Measurements from ENCODE around the gene C5orf46. TPM values are rescaled to one million over a fixed set of nuclear protein-coding genes. Genes with fewer than 3 reads are reported as not detected.

The C5orf46 gene
- total and polyA plus RNA-seq, 2 donors (not counting 1 experiment from before 2014, with no cell fraction given) = not detected

- intact Hi-C loops (cut with micrococcal nuclease) = no loop called here
- Mint-ChIP-seq H3K27ac (no peak overlapping the region), H3K9me3 (ENCODE audit: insufficient read depth) (no peaks in the 10 kb centered on the region), H3K27me3 (peaks cover 3% of the 10 kb centered on the region), H3K4me1 (no peaks in the 10 kb centered on the region), H3K4me3 (no peak overlapping the region)
- POLR2A ChIA-PET = no interaction called here
- H3K27me3 ChIP-seq (replicated peaks in 1 of 4; ENCODE audit: control extremely low read depth in 1 of 4, control insufficient read depth in 3 of 4, insufficient read depth in 4 of 4, low read length in 3 of 4) = no peaks in the 10 kb centered on the region
- CTCF ChIA-PET = no interaction called here
- H3K79me2 ChIP-seq (ENCODE audit: control insufficient read depth, insufficient read depth, low read length) = no peaks in the 10 kb centered on the region
- no peaks in the 10 kb centered on the region for H4K20me1 ChIP-seq (ENCODE audit: control insufficient read depth, insufficient read depth, low read length, poor library complexity, severe bottlenecking)
- no CpG with 5 or more reads among the region's 1 CpG for WGBS (ENCODE audit: insufficient coverage)
- no peak for ATAC-seq (ENCODE audit: low read depth)
- no peak overlapping the region for H3K9ac ChIP-seq (ENCODE audit: low read length)
- H3K4me1 ChIP-seq (ENCODE audit: control insufficient read depth in 2 of 2, insufficient read depth in 2 of 2, low read length in 2 of 2) = no peaks in the 10 kb centered on the region
- H2AFZ ChIP-seq (ENCODE audit: insufficient read depth, low read depth, low read length, poor library complexity, severe bottlenecking) = no peak overlapping the region
- no peak overlapping the region for H3K4me2 ChIP-seq (replicated peaks; ENCODE audit: low read depth, low read length, poor library complexity, severe bottlenecking)
- TF ChIP-seq, protein P1, sequence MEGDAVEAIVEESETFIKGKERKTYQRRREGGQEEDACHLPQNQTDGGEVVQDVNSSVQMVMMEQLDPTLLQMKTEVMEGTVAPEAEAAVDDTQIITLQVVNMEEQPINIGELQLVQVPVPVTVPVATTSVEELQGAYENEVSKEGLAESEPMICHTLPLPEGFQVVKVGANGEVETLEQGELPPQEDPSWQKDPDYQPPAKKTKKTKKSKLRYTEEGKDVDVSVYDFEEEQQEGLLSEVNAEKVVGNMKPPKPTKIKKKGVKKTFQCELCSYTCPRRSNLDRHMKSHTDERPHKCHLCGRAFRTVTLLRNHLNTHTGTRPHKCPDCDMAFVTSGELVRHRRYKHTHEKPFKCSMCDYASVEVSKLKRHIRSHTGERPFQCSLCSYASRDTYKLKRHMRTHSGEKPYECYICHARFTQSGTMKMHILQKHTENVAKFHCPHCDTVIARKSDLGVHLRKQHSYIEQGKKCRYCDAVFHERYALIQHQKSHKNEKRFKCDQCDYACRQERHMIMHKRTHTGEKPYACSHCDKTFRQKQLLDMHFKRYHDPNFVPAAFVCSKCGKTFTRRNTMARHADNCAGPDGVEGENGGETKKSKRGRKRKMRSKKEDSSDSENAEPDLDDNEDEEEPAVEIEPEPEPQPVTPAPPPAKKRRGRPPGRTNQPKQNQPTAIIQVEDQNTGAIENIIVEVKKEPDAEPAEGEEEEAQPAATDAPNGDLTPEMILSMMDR (IDR thresholded peaks at IDR 0.05) = no peak
- TF ChIP-seq EZH2 (IDR thresholded peaks at IDR 0.05; ENCODE audit: borderline replicate concordance, insufficient read depth, low read depth, low read length, poor library complexity, severe bottlenecking) = no peak
- no peak overlapping the region for H3K27ac ChIP-seq (ENCODE audit: low read length in 2 of 2)
- H3K36me3 ChIP-seq (replicated peaks in 1 of 2; ENCODE audit: control extremely low read depth in 1 of 2, control insufficient read depth in 1 of 2, extremely low read depth in 1 of 2, insufficient read depth in 2 of 2, low read length in 1 of 2) = no peaks in the 10 kb centered on the region
- DNase-seq = no peak
- H3K4me3 ChIP-seq (ENCODE audit: control extremely low read depth in 1 of 5, extremely low read depth in 1 of 5, insufficient read depth in 1 of 5, low read depth in 2 of 5, low read length in 4 of 5) = no peak overlapping the region
- no peaks in the 10 kb centered on the region for H3K9me3 ChIP-seq (ENCODE audit: control extremely low read depth in 1 of 3, control insufficient read depth in 2 of 3, insufficient read depth in 1 of 3, low read length in 2 of 3)
Observed at GRCh38 chr5:147912011-147912410, 5.7 kb upstream of the C5orf46 start.

DNA sequence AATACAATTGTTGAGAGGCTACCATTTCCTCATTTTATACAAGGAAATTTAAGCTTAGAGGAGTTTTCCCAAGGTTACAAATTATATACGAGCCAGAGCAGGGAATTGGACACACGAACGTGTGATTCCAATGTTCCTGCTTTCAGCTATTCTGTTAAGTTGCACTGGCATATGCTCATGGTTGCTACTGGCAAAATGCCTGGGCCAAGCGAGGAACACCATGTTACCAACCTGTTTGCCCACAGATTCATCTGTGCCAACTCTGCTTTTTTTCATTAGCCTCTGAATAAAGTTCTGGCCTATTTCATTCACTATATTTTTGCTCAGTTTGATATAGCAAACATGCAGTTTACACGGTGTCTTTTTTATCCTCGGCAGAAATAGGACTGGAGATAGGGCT, 5.1 kb upstream of the C5orf46 start:
- Mint-ChIP-seq H3K4me1 (no peaks in the 10 kb centered on the region), H3K9me3 (ENCODE audit: insufficient read depth) (no peaks in the 10 kb centered on the region), H3K27ac (no peak overlapping the region), H3K4me3 (no peak overlapping the region), H3K27me3 (peaks cover 3% of the 10 kb centered on the region)
- Histone ChIP-seq H3K27me3 (replicated peaks in 1 of 4; ENCODE audit: control extremely low read depth in 1 of 4, control insufficient read depth in 3 of 4, insufficient read depth in 4 of 4, low read length in 3 of 4) (no peaks in the 10 kb centered on the region), H3K9me3 (ENCODE audit: control extremely low read depth in 1 of 3, control insufficient read depth in 2 of 3, insufficient read depth in 1 of 3, low read length in 2 of 3) (no peaks in the 10 kb centered on the region), H3K4me3 (ENCODE audit: control extremely low read depth in 1 of 5, extremely low read depth in 1 of 5, insufficient read depth in 1 of 5, low read depth in 2 of 5, low read length in 4 of 5) (no peak overlapping the region), H3K27ac (ENCODE audit: low read length in 2 of 2) (no peak overlapping the region), H2AFZ (ENCODE audit: insufficient read depth, low read depth, low read length, poor library complexity, severe bottlenecking) (no peak overlapping the region), H3K9ac (ENCODE audit: low read length) (no peak overlapping the region), H3K4me2 (replicated peaks; ENCODE audit: low read depth, low read length, poor library complexity, severe bottlenecking) (no peak overlapping the region), H3K36me3 (replicated peaks in 1 of 2; ENCODE audit: control extremely low read depth in 1 of 2, control insufficient read depth in 1 of 2, extremely low read depth in 1 of 2, insufficient read depth in 2 of 2, low read length in 1 of 2) (no peaks in the 10 kb centered on the region), H3K4me1 (ENCODE audit: control insufficient read depth in 2 of 2, insufficient read depth in 2 of 2, low read length in 2 of 2) (no peaks in the 10 kb centered on the region), H4K20me1 (ENCODE audit: control insufficient read depth, insufficient read depth, low read length, poor library complexity, severe bottlenecking) (no peaks in the 10 kb centered on the region), H3K79me2 (ENCODE audit: control insufficient read depth, insufficient read depth, low read length) (no peaks in the 10 kb centered on the region)
- ChIA-PET CTCF (no interaction called here), POLR2A (no interaction called here)
- intact Hi-C loops (cut with micrococcal nuclease) = no loop called here
- 71% methylated on average over 4 of the region's 6 CpGs for WGBS (ENCODE audit: insufficient coverage)
- DNase-seq (no peak), ATAC-seq (ENCODE audit: low read depth) (no peak)
- TF ChIP-seq EZH2 (IDR thresholded peaks at IDR 0.05; ENCODE audit: borderline replicate concordance, insufficient read depth, low read depth, low read length, poor library complexity, severe bottlenecking) = no peak
- TF ChIP-seq, protein P1 (IDR thresholded peaks at IDR 0.05) = no peak

All from B cell (primary cell).